Nephron (organoid): ENCODE results near the gene REN.

ENCODE experiments used
- H3K27ac Mint-ChIP-seq, 3 experiments: 2 replicates each; pipeline ENCODE4 v1.8.0; 2020; ENCODE audit warnings: mixed read lengths in 3 of 3, mild to moderate bottlenecking in 2 of 3, moderate library complexity in 1 of 3
- H3K27me3 Mint-ChIP-seq: 2 replicates; pipeline ENCODE4 v1.8.0; 2021; ENCODE audit warnings: low read depth, mild to moderate bottlenecking, moderate library complexity, mixed read lengths
- H3K36me3 Mint-ChIP-seq: 2 replicates; pipeline ENCODE4 v1.8.0; 2020; ENCODE audit warnings: low read depth, mixed read lengths
- H3K4me1 Mint-ChIP-seq: 2 replicates; pipeline ENCODE4 v1.8.0; 2020; ENCODE audit warnings: mixed read lengths
- H3K4me3 Mint-ChIP-seq, 3 experiments: 2 replicates each; pipeline ENCODE4 v1.8.0; 2020; ENCODE audit warnings: mild to moderate bottlenecking in 3 of 3, mixed read lengths in 3 of 3, moderate library complexity in 2 of 3
- H3K9me3 Mint-ChIP-seq: 2 replicates; pipeline ENCODE4 v1.8.0; 2020; ENCODE audit warnings: mixed read lengths
- CTCF ChIP-seq, 3 experiments: fragments of 200-600 bp; sonication (generic); IDR thresholded peaks; one replicate each; pipeline ENCODE4 v1.5.0; 2021; ENCODE audit warnings: antibody characterized with exemption in 3 of 3; ENCODE audit not compliant: unreplicated experiment in 3 of 3

REN gene

GRCh38 chr1:204142032-204142974 lies 23.8 kb downstream of the REN start:
- Mint-ChIP-seq H3K27me3 (no peaks in the 10 kb centered on the region), H3K9me3 (no peaks in the 10 kb centered on the region), H3K36me3 (peaks cover 12% of the 10 kb centered on the region), H3K27ac (no peak overlapping the region), H3K4me1 (no peaks in the 10 kb centered on the region), H3K4me3 (no peak overlapping the region)
- TF ChIP-seq CTCF (IDR thresholded peaks at IDR 0.05; ENCODE audit: unreplicated experiment in 3 of 3): no peak

GRCh38 chr1:204141131-204141530 lies 25.0 kb downstream of the REN start:
- Mint-ChIP-seq H3K27ac (no peak overlapping the region), H3K4me1 (no peaks in the 10 kb centered on the region), H3K27me3 (no peaks in the 10 kb centered on the region), H3K9me3 (no peaks in the 10 kb centered on the region), H3K4me3 (no peak overlapping the region), H3K36me3 (peaks cover 12% of the 10 kb centered on the region)
- no peak for TF ChIP-seq CTCF (IDR thresholded peaks at IDR 0.05; ENCODE audit: unreplicated experiment in 3 of 3)

- Mint-ChIP-seq H3K4me3 (no peak overlapping the region), H3K9me3 (no peaks in the 10 kb centered on the region), H3K4me1 (no peaks in the 10 kb centered on the region), H3K36me3 (peaks cover 12% of the 10 kb centered on the region), H3K27me3 (no peaks in the 10 kb centered on the region), H3K27ac (no peak overlapping the region)
- TF ChIP-seq CTCF (IDR thresholded peaks at IDR 0.05; ENCODE audit: unreplicated experiment in 3 of 3): no peak
Observed at GRCh38 chr1:204139952-204140351, 26.2 kb downstream of the REN start.

GRCh38 chr1:204139088-204139487 lies 27.0 kb downstream of the REN start:
- no peak overlapping the region for H3K27ac Mint-ChIP-seq
- no peak overlapping the region for H3K4me3 Mint-ChIP-seq
- H3K36me3 Mint-ChIP-seq: peaks cover 12% of the 10 kb centered on the region
- H3K9me3 Mint-ChIP-seq: no peaks in the 10 kb centered on the region
- H3K27me3 Mint-ChIP-seq: no peaks in the 10 kb centered on the region
- no peak for TF ChIP-seq CTCF (IDR thresholded peaks at IDR 0.05; ENCODE audit: unreplicated experiment in 3 of 3)
- H3K4me1 Mint-ChIP-seq: no peaks in the 10 kb centered on the region

- TF ChIP-seq CTCF (IDR thresholded peaks at IDR 0.05; ENCODE audit: unreplicated experiment in 3 of 3): no peak
Observed at GRCh38 chr1:204136814-204137213, 29.3 kb downstream of the REN start.

GRCh38 chr1:204134103-204134502 lies 32.0 kb downstream of the REN start:
- peaks cover 7% of the 10 kb centered on the region for H3K36me3 Mint-ChIP-seq
- peaks cover 18% of the 10 kb centered on the region for H3K4me1 Mint-ChIP-seq
- no peaks in the 10 kb centered on the region for H3K9me3 Mint-ChIP-seq
- H3K27me3 Mint-ChIP-seq: no peaks in the 10 kb centered on the region
- no peak overlapping the region for H3K4me3 Mint-ChIP-seq
- peak overlapping the region in 1 of 3 experiments; percentile 45 for H3K27ac Mint-ChIP-seq
- no peak for TF ChIP-seq CTCF (IDR thresholded peaks at IDR 0.05; ENCODE audit: unreplicated experiment in 3 of 3)

More at GRCh38 chr1:204136814-204137213, 29.3 kb downstream of the REN start:
- Mint-ChIP-seq H3K9me3 (no peaks in the 10 kb centered on the region), H3K4me3 (no peak overlapping the region), H3K27me3 (no peaks in the 10 kb centered on the region), H3K4me1 (no peaks in the 10 kb centered on the region), H3K36me3 (peaks cover 12% of the 10 kb centered on the region), H3K27ac (no peak overlapping the region)
